Caco-2 (cell line): Measurements from ENCODE around the gene TCAIM. TPM values are rescaled to one million over a fixed set of nuclear protein-coding genes. Genes with fewer than 3 reads are reported as not detected.

ENCODE experiments used
- BruUV-seq: library from RNA; stranded (reverse); fragments of 400-500 nt; replicated peaks from 2 replicates; lab custom pipeline; 2021; lab: Mats Ljungman, UMichigan
- CTCF ChIA-PET: fragments of 300-600 bp; sonication (Branson Sonifier 250); formaldehyde crosslinking; loops from one replicate; lab custom pipeline; 2022; ENCODE audit warnings: antibody characterized with exemption; lab: Charles Lee
- POLR2A ChIA-PET: fragments of 300-600 bp; sonication (Branson Sonifier 250); formaldehyde crosslinking; loops from one replicate; lab custom pipeline; 2022; ENCODE audit warnings: antibody characterized with exemption; lab: Charles Lee
- DNase-seq, 2 experiments: peaks; one replicate each; pipeline versions ENCODE4 v3.0.0 to v3.0.0-alpha.2; 2020 to 2022
- H3K27me3 ChIP-seq: replicated peaks from 2 replicates; pipeline ENCODE4 v1.6.0; 2011; ENCODE audit warnings: low read length; ENCODE audit not compliant: control insufficient read depth, insufficient read depth
- H3K36me3 ChIP-seq: 2 replicates; pipeline ENCODE4 v1.5.1; 2011; ENCODE audit warnings: low read length; ENCODE audit not compliant: control insufficient read depth, insufficient read depth
- H3K4me1 ChIP-seq: fragments of 250-450 bp; sonication (Bioruptor Pico); 2 replicates; pipeline ENCODE4 v1.5.1; 2020; ENCODE audit warnings: mild to moderate bottlenecking
- H3K4me3 ChIP-seq: 2 replicates; pipeline ENCODE4 v1.5.1; 2011; ENCODE audit warnings: low read depth, mild to moderate bottlenecking, control low read depth, low read length
- H3K9me3 ChIP-seq: fragments of 250-450 bp; sonication (Bioruptor Pico); 2 replicates; pipeline ENCODE4 v1.5.1; 2020; ENCODE audit warnings: mild to moderate bottlenecking, moderate library complexity
- H3K27ac Mint-ChIP-seq: one replicate; pipeline ENCODE4 v1.8.0; 2022; ENCODE audit warnings: mixed read lengths; ENCODE audit not compliant: unreplicated experiment
- H3K27me3 Mint-ChIP-seq: one replicate; pipeline ENCODE4 v1.8.0; 2022; ENCODE audit warnings: mixed read lengths; ENCODE audit not compliant: insufficient read depth, unreplicated experiment
- H3K36me3 Mint-ChIP-seq: one replicate; pipeline ENCODE4 v1.8.0; 2022; ENCODE audit warnings: mild to moderate bottlenecking, mixed read lengths; ENCODE audit not compliant: insufficient read depth, unreplicated experiment
- H3K4me1 Mint-ChIP-seq: one replicate; pipeline ENCODE4 v1.8.0; 2022; ENCODE audit warnings: low read depth, mixed read lengths; ENCODE audit not compliant: unreplicated experiment
- H3K4me3 Mint-ChIP-seq: one replicate; pipeline ENCODE4 v1.8.0; 2022; ENCODE audit warnings: mild to moderate bottlenecking, moderate library complexity, mixed read lengths; ENCODE audit not compliant: unreplicated experiment
- H3K9me3 Mint-ChIP-seq: one replicate; pipeline ENCODE4 v1.8.0; 2022; ENCODE audit warnings: mixed read lengths; ENCODE audit not compliant: unreplicated experiment
- intact Hi-C: fragments of 100-400 bp; cut with micrococcal nuclease; formaldehyde crosslinking; loops from one replicate; pipeline ENCODE4 v1.10.0; 2022; ENCODE audit not compliant: unreplicated experiment
- total RNA-seq: library from RNA; stranded (reverse); gene quantifications from 2 replicates; pipeline ENCODE4 v1.2.3, GENCODE V29; 2022
- TF ChIP-seq, protein P1 (sequence below), 2 experiments: fragments of 200-600 bp in 1 of 2; IDR thresholded peaks; 1 replicate in 1 of 2; 2 replicates in 1 of 2; pipeline versions ENCODE4 v1.5.1 to v1.8.0; 2011 to 2022; ENCODE audit warnings: antibody characterized with exemption in 1 of 2, control low read depth in 1 of 2, inconsistent platforms in 1 of 2, low read depth in 1 of 2, low read length in 1 of 2, mild to moderate bottlenecking in 1 of 2, moderate library complexity in 1 of 2; ENCODE audit not compliant: insufficient read depth in 1 of 2, severe bottlenecking in 1 of 2, unreplicated experiment in 1 of 2

TCAIM gene
- total RNA-seq, 1 experiment from 2014 or later = 15.0 TPM

GRCh38 chr3:44387404-44387803 is 48.8 kb downstream of the TCAIM start:
- H3K27me3 Mint-ChIP-seq = no peaks in the 10 kb centered on the region
- H3K9me3 Mint-ChIP-seq = peaks cover 12% of the 10 kb centered on the region
- Histone ChIP-seq H3K36me3 (no peaks in the 10 kb centered on the region), H3K4me1 (no peaks in the 10 kb centered on the region), H3K9me3 (peaks cover 5% of the 10 kb centered on the region; the same call in 1 of the 2 replicates), H3K27me3 (no peaks in the 10 kb centered on the region), H3K4me3 (no peak overlapping the region)
- DNase-seq = no peak
- H3K27ac Mint-ChIP-seq = no peak overlapping the region
- no peaks in the 10 kb centered on the region for H3K36me3 Mint-ChIP-seq
- intact Hi-C loops = no loop called here
- TF ChIP-seq, protein P1, sequence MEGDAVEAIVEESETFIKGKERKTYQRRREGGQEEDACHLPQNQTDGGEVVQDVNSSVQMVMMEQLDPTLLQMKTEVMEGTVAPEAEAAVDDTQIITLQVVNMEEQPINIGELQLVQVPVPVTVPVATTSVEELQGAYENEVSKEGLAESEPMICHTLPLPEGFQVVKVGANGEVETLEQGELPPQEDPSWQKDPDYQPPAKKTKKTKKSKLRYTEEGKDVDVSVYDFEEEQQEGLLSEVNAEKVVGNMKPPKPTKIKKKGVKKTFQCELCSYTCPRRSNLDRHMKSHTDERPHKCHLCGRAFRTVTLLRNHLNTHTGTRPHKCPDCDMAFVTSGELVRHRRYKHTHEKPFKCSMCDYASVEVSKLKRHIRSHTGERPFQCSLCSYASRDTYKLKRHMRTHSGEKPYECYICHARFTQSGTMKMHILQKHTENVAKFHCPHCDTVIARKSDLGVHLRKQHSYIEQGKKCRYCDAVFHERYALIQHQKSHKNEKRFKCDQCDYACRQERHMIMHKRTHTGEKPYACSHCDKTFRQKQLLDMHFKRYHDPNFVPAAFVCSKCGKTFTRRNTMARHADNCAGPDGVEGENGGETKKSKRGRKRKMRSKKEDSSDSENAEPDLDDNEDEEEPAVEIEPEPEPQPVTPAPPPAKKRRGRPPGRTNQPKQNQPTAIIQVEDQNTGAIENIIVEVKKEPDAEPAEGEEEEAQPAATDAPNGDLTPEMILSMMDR (IDR thresholded peaks at IDR 0.05; ENCODE audit: insufficient read depth in 1 of 2, low read depth in 1 of 2, low read length in 1 of 2, severe bottlenecking in 1 of 2, unreplicated experiment in 1 of 2) = no peak
- ChIA-PET POLR2A (no interaction called here), CTCF (no interaction called here)
- H3K4me3 Mint-ChIP-seq = no peak overlapping the region
- H3K4me1 Mint-ChIP-seq = no peaks in the 10 kb centered on the region
- no TSS peak for BruUV-seq

GRCh38 chr3:44392489-44392888 is 53.9 kb downstream of the TCAIM start:
- BruUV-seq = no TSS peak
- Mint-ChIP-seq H3K36me3 (no peaks in the 10 kb centered on the region), H3K27me3 (no peaks in the 10 kb centered on the region), H3K27ac (no peak overlapping the region), H3K9me3 (peaks cover 12% of the 10 kb centered on the region), H3K4me1 (no peaks in the 10 kb centered on the region), H3K4me3 (no peak overlapping the region)
- Histone ChIP-seq H3K4me3 (no peak overlapping the region), H3K36me3 (no peaks in the 10 kb centered on the region), H3K9me3 (no peaks in the 10 kb centered on the region), H3K4me1 (no peaks in the 10 kb centered on the region), H3K27me3 (no peaks in the 10 kb centered on the region)
- intact Hi-C loops = no loop called here
- TF ChIP-seq, protein P1 (IDR thresholded peaks at IDR 0.05; ENCODE audit: insufficient read depth in 1 of 2, low read depth in 1 of 2, low read length in 1 of 2, severe bottlenecking in 1 of 2, unreplicated experiment in 1 of 2) = no peak
- no peak for DNase-seq
- CTCF ChIA-PET = no interaction called here
- POLR2A ChIA-PET = no interaction called here

DNA sequence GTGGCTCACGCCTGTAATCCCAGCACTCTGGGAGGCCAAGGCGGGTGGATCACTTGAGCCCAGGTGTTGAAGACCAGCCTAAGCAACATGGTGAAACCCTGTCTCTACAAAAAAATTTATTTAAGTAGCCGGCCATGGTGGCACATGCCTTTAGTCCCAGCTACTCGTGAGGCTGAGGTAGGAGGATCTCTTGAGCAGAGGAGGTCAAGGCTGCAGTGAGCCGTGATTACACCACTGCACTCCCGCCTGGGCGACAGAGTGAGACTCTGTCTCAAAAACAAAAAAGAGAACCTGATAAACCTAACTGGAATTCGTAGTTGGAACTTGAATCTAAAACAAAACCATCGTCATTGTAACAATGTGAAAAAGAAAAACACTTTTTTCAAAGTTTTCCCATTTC is 57.1 kb downstream of the TCAIM start:
- H3K4me3 Mint-ChIP-seq = no peak overlapping the region
- H3K9me3 Mint-ChIP-seq = no peaks in the 10 kb centered on the region
- no peak overlapping the region for H3K27ac Mint-ChIP-seq
- H3K27me3 Mint-ChIP-seq = no peaks in the 10 kb centered on the region
- TF ChIP-seq, protein P1 (IDR thresholded peaks at IDR 0.05; ENCODE audit: insufficient read depth in 1 of 2, low read depth in 1 of 2, low read length in 1 of 2, severe bottlenecking in 1 of 2, unreplicated experiment in 1 of 2) = no peak
- no peak for DNase-seq
- H3K4me1 Mint-ChIP-seq = peaks cover 2% of the 10 kb centered on the region
- POLR2A ChIA-PET = no interaction called here
- Histone ChIP-seq H3K4me3 (no peak overlapping the region), H3K36me3 (no peaks in the 10 kb centered on the region), H3K4me1 (peaks cover 3% of the 10 kb centered on the region; the same call in 1 of the 2 replicates), H3K9me3 (no peaks in the 10 kb centered on the region), H3K27me3 (no peaks in the 10 kb centered on the region)
- intact Hi-C loops = no loop called here
- no peaks in the 10 kb centered on the region for H3K36me3 Mint-ChIP-seq
- CTCF ChIA-PET = no interaction called here
- no TSS peak for BruUV-seq
